ENCODE data around the gene AMDHD1.

DNA sequence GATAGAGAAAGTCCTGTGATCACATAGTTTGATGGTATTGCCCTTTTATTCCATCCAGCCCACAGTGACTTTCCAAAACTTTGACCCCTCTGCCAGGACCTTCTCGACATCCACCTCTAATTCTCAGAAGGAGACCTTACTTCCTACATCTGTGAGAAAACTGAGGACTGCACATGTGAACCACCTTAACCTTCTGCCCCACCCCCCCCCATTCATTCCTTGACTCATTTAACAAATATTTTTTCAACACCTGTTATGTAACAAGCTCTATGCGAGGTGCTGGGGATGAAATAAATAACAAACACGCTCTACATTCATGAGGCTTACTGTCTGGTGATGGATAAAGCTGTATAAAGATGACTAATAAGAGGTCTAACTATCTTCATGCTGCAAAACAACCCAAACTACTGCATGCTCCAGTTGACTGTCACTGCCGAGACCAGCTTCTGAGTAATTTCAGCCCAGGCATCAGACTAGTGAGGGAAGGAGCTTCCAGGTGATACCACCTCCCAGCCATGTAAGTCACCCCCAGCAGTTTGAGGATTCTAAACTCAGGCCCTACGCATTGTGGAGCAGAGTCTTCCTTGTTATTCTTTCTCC is 54.9 kb downstream of the AMDHD1 start:
- TF ChIP-seq ZNF8 (CRISPR knock-in tag; IDR thresholded peaks at IDR 0.05) = no peak
- no peak for TF ChIP-seq ZNF70 (CRISPR knock-in tag; IDR thresholded peaks at IDR 0.05)
- TF ChIP-seq ZC3H10 (CRISPR knock-in tag; IDR thresholded peaks at IDR 0.05) = no peak
- no peak for TF ChIP-seq PPARA (CRISPR knock-in tag; IDR thresholded peaks at IDR 0.05; ENCODE audit: borderline replicate concordance)
- no peak for TF ChIP-seq CREB5 (CRISPR knock-in tag; IDR thresholded peaks at IDR 0.05; ENCODE audit: low read depth)
- TF ChIP-seq BACH2 (CRISPR knock-in tag; IDR thresholded peaks at IDR 0.05; ENCODE audit: borderline replicate concordance) = no peak
- no peak for TF ChIP-seq ZFP30 (CRISPR knock-in tag; IDR thresholded peaks at IDR 0.05)

All from SK-N-SH treated with all-trans-retinoic acid at 6 μM for 48 hours (cell line).